Measurements from ENCODE around the gene NGLY1.

GRCh38 chr3:25783661-25784512, 644 bp upstream of the NGLY1 start:
- TF ChIP-seq POLR2A (IDR thresholded peaks at IDR 0.05) (no peak), CTCF (IDR thresholded peaks at IDR 0.05) (no peak)
